H9 (cell line): ENCODE measurements around the gene WIPI1. TPM values are rescaled to one million over a fixed set of nuclear protein-coding genes. Genes with fewer than 3 reads are reported as not detected.

Experiments
- DNase-seq: peaks from one replicate; pipeline ENCODE4 v3.0.0-alpha.2; 2017
- H2AFZ ChIP-seq: one replicate; pipeline ENCODE4 v1.6.1; 2013; ENCODE audit warnings: mild to moderate bottlenecking, low read length, control low read depth, moderate library complexity
- H2AK5ac ChIP-seq: 2 replicates; pipeline ENCODE4 v1.6.1; 2013; ENCODE audit warnings: low read length, control low read depth, mixed read lengths; ENCODE audit not compliant: insufficient read length
- H2BK120ac ChIP-seq: one replicate; pipeline ENCODE4 v1.6.1; 2013; ENCODE audit warnings: low read depth, mild to moderate bottlenecking, low read length, control low read depth, inconsistent platforms; ENCODE audit not compliant: poor library complexity, severe bottlenecking
- H2BK12ac ChIP-seq: 2 replicates; pipeline ENCODE4 v1.6.1; 2013; ENCODE audit warnings: low read length, control low read depth, mixed read lengths, low read depth; ENCODE audit not compliant: insufficient read length
- H2BK15ac ChIP-seq: 2 replicates; pipeline ENCODE4 v1.6.1; 2013; ENCODE audit warnings: low read depth, low read length, control low read depth
- H2BK20ac ChIP-seq: one replicate; pipeline ENCODE4 v1.6.1; 2013; ENCODE audit warnings: low read depth, mild to moderate bottlenecking, low read length, control low read depth, inconsistent platforms; ENCODE audit not compliant: poor library complexity, severe bottlenecking
- H2BK5ac ChIP-seq: 2 replicates; pipeline ENCODE4 v1.6.1; 2013; ENCODE audit warnings: low read length, control low read depth, mixed read lengths; ENCODE audit not compliant: insufficient read length
- H3K14ac ChIP-seq: 2 replicates; pipeline ENCODE4 v1.6.1; 2013; ENCODE audit warnings: low read length, control low read depth; ENCODE audit not compliant: insufficient read depth
- H3K18ac ChIP-seq: 2 replicates; pipeline ENCODE4 v1.6.1; 2013; ENCODE audit warnings: low read depth, mild to moderate bottlenecking, mixed read lengths, low read length, control low read depth; ENCODE audit not compliant: insufficient read length
- H3K23ac ChIP-seq: 2 replicates; pipeline ENCODE4 v1.6.1; 2013; ENCODE audit warnings: low read length, control low read depth, mixed read lengths, low read depth; ENCODE audit not compliant: insufficient read length
- H3K23me2 ChIP-seq: 2 replicates; pipeline ENCODE4 v1.6.1; 2013; ENCODE audit warnings: low read depth, mild to moderate bottlenecking, mixed read lengths, low read length, control low read depth; ENCODE audit not compliant: insufficient read length, poor library complexity, severe bottlenecking
- H3K27ac ChIP-seq: 2 replicates; pipeline ENCODE4 v1.5.1; 2013; ENCODE audit warnings: low read length, control low read depth, mixed read lengths, low read depth; ENCODE audit not compliant: insufficient read length
- H3K27me3 ChIP-seq: 2 replicates; pipeline ENCODE4 v1.6.1; 2013; ENCODE audit warnings: low read length, control low read depth, inconsistent platforms; ENCODE audit not compliant: insufficient read depth
- H3K4ac ChIP-seq: 2 replicates; pipeline ENCODE4 v1.6.1; 2013; ENCODE audit warnings: low read depth, mild to moderate bottlenecking, control low read depth, inconsistent platforms, low read length, moderate library complexity
- H3K4me1 ChIP-seq: 2 replicates; pipeline ENCODE4 v1.6.1; 2013; ENCODE audit warnings: low read length, control low read depth, inconsistent platforms; ENCODE audit not compliant: insufficient read depth
- H3K4me2 ChIP-seq: 2 replicates; pipeline ENCODE4 v1.6.1; 2013; ENCODE audit warnings: low read length, control low read depth, mixed read lengths; ENCODE audit not compliant: insufficient read length, insufficient read depth
- H3K56ac ChIP-seq: 2 replicates; pipeline ENCODE4 v1.6.1; 2013; ENCODE audit warnings: low read depth, mild to moderate bottlenecking, mixed read lengths, low read length, control low read depth; ENCODE audit not compliant: insufficient read length
- H3K79me1 ChIP-seq: 2 replicates; pipeline ENCODE4 v1.6.1; 2013; ENCODE audit warnings: low read depth, mild to moderate bottlenecking, moderate library complexity, low read length, control low read depth, inconsistent platforms; ENCODE audit not compliant: insufficient read depth, poor library complexity, severe bottlenecking
- H3K79me2 ChIP-seq: 2 replicates; pipeline ENCODE4 v1.6.1; 2013; ENCODE audit warnings: low read length, control low read depth, inconsistent platforms; ENCODE audit not compliant: insufficient read depth
- H3K9ac ChIP-seq: 2 replicates; pipeline ENCODE4 v1.6.1; 2013; ENCODE audit warnings: low read length, control low read depth, mixed read lengths; ENCODE audit not compliant: insufficient read length; ENCODE audit errors: extremely low read depth
- H3K9me3 ChIP-seq: one replicate; pipeline ENCODE4 v1.6.1; 2013; ENCODE audit warnings: low read depth, low read length, inconsistent platforms; ENCODE audit not compliant: control insufficient read depth
- H3T11ph ChIP-seq: one replicate; pipeline ENCODE4 v1.6.1; 2013; ENCODE audit warnings: mild to moderate bottlenecking, low read length, control low read depth, inconsistent platforms
- H4K20me1 ChIP-seq: one replicate; pipeline ENCODE4 v1.6.1; 2013; ENCODE audit not compliant: control insufficient read depth, insufficient read length, insufficient read depth
- H4K5ac ChIP-seq: 2 replicates; pipeline ENCODE4 v1.6.1; 2013; ENCODE audit warnings: low read depth, mild to moderate bottlenecking, mixed read lengths, low read length, control low read depth; ENCODE audit not compliant: insufficient read length
- H4K8ac ChIP-seq: replicated peaks from 2 replicates; pipeline ENCODE4 v1.6.1; 2013; ENCODE audit warnings: low read length, control low read depth, mixed read lengths, low read depth; ENCODE audit not compliant: insufficient read length
- H4K91ac ChIP-seq: 2 replicates; pipeline ENCODE4 v1.6.1; 2013; ENCODE audit warnings: low read depth, mild to moderate bottlenecking, moderate library complexity, mixed read lengths, low read length, control low read depth; ENCODE audit not compliant: insufficient read length
- H3K27ac Mint-ChIP-seq, 3 experiments: 2 replicates in 2 of 3; 3 replicates in 1 of 3; pipeline ENCODE4 v1.8.0; 2020 to 2021; ENCODE audit warnings: mixed read lengths in 3 of 3, mild to moderate bottlenecking in 1 of 3, moderate library complexity in 1 of 3
- H3K27me3 Mint-ChIP-seq: 2 replicates; pipeline ENCODE4 v1.8.0; 2021; ENCODE audit warnings: low read depth, mild to moderate bottlenecking, moderate library complexity, mixed read lengths
- H3K36me3 Mint-ChIP-seq, 3 experiments: 2 replicates in 2 of 3; 3 replicates in 1 of 3; pipeline ENCODE4 v1.8.0; 2020 to 2021; ENCODE audit warnings: low read depth in 3 of 3, mixed read lengths in 3 of 3; ENCODE audit not compliant: insufficient read depth in 1 of 3
- H3K4me1 Mint-ChIP-seq, 2 experiments: 2 replicates each; pipeline ENCODE4 v1.8.0; 2020; ENCODE audit warnings: mixed read lengths in 2 of 2
- H3K4me3 Mint-ChIP-seq, 2 experiments: 2 replicates in 1 of 2; 3 replicates in 1 of 2; pipeline ENCODE4 v1.8.0; 2020 to 2021; ENCODE audit warnings: mild to moderate bottlenecking in 2 of 2, mixed read lengths in 2 of 2, moderate library complexity in 1 of 2
- H3K9me3 Mint-ChIP-seq, 2 experiments: 2 replicates in 1 of 2; 3 replicates in 1 of 2; pipeline ENCODE4 v1.8.0; 2020; ENCODE audit warnings: mild to moderate bottlenecking in 2 of 2, mixed read lengths in 2 of 2, moderate library complexity in 1 of 2
- WGBS: extraction: QIAGEN DNeasy Blood & Tissue Kit; methylation state at CpG from one replicate; pipeline ENCODE4 v1.1.7; 2013; ENCODE audit warnings: missing lambda C conversion rate, low lambda C conversion rate, mixed read lengths; ENCODE audit not compliant: insufficient read length; ENCODE audit errors: extremely low coverage; 5-methylcytosine and 5-hydroxymethylcytosine counted together
- total RNA-seq: library from RNA; stranded (reverse); gene quantifications from 2 replicates; pipeline ENCODE4 v1.2.1, GENCODE V29; 2021
- TF ChIP-seq, protein P1 (sequence below): fragments of 200-600 bp; sonication (generic); conservative IDR thresholded peaks from 3 replicates; pipeline ENCODE4 v1.8.0; 2021; ENCODE audit warnings: antibody characterized with exemption, mild to moderate bottlenecking

Gene WIPI1
- total RNA-seq, 1 experiment from 2014 or later: 15.4 TPM

DNA sequence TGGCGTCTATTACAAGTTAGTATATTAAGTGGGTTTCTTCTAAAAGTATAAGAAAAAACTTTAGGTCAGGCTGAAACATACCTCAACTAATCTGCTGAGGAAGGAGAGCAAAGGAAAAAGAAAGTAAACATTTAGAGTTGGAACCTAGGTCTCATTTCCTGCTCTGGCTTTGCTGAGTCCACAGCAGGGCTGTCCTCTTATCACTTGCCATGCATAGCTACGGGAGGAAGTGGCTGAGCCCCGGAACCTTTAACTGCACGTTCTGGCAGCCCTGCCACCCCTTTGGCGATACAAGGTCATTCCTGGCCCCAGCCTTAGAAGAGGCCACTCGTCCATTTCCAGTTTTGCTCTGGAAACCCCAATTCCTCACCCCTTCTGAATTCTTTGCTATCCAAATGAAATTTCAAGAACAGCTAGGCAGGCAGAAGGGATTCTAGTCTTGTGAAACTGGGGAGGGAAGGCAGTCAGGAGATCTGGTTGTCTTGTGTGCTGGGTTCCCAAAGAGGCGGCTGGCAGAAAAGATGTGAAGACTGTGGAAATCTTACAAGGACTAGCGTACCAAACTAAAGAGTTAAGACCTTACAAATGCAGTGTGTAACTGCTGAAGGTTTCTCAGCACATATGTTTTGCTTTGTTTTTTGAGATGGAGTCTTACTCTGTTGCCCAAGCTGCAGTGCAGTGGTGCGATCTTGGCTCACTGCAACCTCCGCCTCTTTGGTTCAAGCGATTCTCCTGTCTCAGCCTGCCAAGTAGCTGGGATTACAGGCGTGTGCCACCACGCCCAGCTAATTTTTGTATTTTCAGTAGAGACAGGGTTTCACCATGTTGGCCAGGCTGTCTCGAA is 19.1 kb downstream of the WIPI1 start:
- no peaks in the 10 kb centered on the region for H3K4me1 ChIP-seq
- no peak overlapping the region for H3K9ac ChIP-seq
- H4K5ac ChIP-seq: no peak overlapping the region
- H3K18ac ChIP-seq: no peak overlapping the region
- no peak overlapping the region for H2BK20ac ChIP-seq
- no CpG with 5 or more reads among the region's 14 CpGs for WGBS
- Mint-ChIP-seq H3K4me3 (no peak overlapping the region), H3K9me3 (no peaks in the 10 kb centered on the region), H3K27me3 (no peaks in the 10 kb centered on the region), H3K36me3 (peaks cover 8 to 16% (median 15%) of the 10 kb centered on the region in 3 experiments; a peak in 6 of 7 replicates), H3K27ac (no peak overlapping the region), H3K4me1 (peaks cover 6 to 8% of the 10 kb centered on the region in 2 experiments)
- H3K79me1 ChIP-seq: no peaks in the 10 kb centered on the region
- H3K79me2 ChIP-seq: no peaks in the 10 kb centered on the region
- no peak overlapping the region for H2BK120ac ChIP-seq
- no peak overlapping the region for H3K4ac ChIP-seq
- no peak overlapping the region for H2AFZ ChIP-seq
- TF ChIP-seq, protein P1, sequence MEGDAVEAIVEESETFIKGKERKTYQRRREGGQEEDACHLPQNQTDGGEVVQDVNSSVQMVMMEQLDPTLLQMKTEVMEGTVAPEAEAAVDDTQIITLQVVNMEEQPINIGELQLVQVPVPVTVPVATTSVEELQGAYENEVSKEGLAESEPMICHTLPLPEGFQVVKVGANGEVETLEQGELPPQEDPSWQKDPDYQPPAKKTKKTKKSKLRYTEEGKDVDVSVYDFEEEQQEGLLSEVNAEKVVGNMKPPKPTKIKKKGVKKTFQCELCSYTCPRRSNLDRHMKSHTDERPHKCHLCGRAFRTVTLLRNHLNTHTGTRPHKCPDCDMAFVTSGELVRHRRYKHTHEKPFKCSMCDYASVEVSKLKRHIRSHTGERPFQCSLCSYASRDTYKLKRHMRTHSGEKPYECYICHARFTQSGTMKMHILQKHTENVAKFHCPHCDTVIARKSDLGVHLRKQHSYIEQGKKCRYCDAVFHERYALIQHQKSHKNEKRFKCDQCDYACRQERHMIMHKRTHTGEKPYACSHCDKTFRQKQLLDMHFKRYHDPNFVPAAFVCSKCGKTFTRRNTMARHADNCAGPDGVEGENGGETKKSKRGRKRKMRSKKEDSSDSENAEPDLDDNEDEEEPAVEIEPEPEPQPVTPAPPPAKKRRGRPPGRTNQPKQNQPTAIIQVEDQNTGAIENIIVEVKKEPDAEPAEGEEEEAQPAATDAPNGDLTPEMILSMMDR: no peak
- no peak overlapping the region for H2BK5ac ChIP-seq
- no peak overlapping the region for H3T11ph ChIP-seq
- DNase-seq: peak; percentile 51
- no peaks in the 10 kb centered on the region for H3K23me2 ChIP-seq
- no peak overlapping the region for H3K27ac ChIP-seq
- no peak overlapping the region for H4K8ac ChIP-seq
- no peak overlapping the region for H3K4me2 ChIP-seq
- no peaks in the 10 kb centered on the region for H3K9me3 ChIP-seq
- no peaks in the 10 kb centered on the region for H3K27me3 ChIP-seq
- H2BK12ac ChIP-seq: no peak overlapping the region
- no peak overlapping the region for H2BK15ac ChIP-seq
- H3K14ac ChIP-seq: no peak overlapping the region
- no peak overlapping the region for H3K23ac ChIP-seq
- no peaks in the 10 kb centered on the region for H4K20me1 ChIP-seq
- H3K56ac ChIP-seq: no peak overlapping the region
- no peak overlapping the region for H2AK5ac ChIP-seq
- H4K91ac ChIP-seq: no peak overlapping the region
